HCT116 (cell line): ENCODE results near the gene RAI1. TPM values are rescaled to one million over a fixed set of nuclear protein-coding genes. Genes with fewer than 3 reads are reported as not detected.

Source experiments
- ATAC-seq: fragments of 200-7000 bp; cut with Tn5 transposase; 2 replicates; pipeline ENCODE4 v1.9.1; 2020; ENCODE audit warnings: mild to moderate bottlenecking, moderate library complexity
- BruUV-seq: library from RNA; stranded (reverse); fragments of 400-500 nt; replicated peaks from 2 replicates; lab custom pipeline; 2021; lab: Mats Ljungman, UMichigan
- CTCF ChIA-PET: fragments of 300-600 bp; sonication (Branson Sonifier 250); formaldehyde crosslinking; loops from one replicate; lab custom pipeline; 2021; ENCODE audit warnings: antibody characterized with exemption; lab: Charles Lee
- POLR2A ChIA-PET: fragments of 300-600, 350-600 bp; sonication (Branson Sonifier 250); formaldehyde crosslinking; loops from one replicate; lab custom pipeline; 2021; ENCODE audit warnings: antibody characterized with exemption; lab: Charles Lee
- RAD21 ChIA-PET, 2 experiments: fragments of 300-600 bp; sonication (Branson Sonifier 250); formaldehyde crosslinking; loops; one replicate each; lab custom pipeline; 2023; ENCODE audit warnings: low total read pairs in 2 of 2; ENCODE audit not compliant: uncharacterized antibody in 2 of 2, unreplicated experiment in 2 of 2, low non-redundant PET in 1 of 2; lab: Charles Lee
- DNase-seq: peaks from one replicate; pipeline ENCODE4 v3.0.0-alpha.2; 2010; ENCODE audit warnings: low read depth, low spot score
- H2AFZ ChIP-seq: fragments of 200-600 bp; shearing (Covaris generic), sonication (generic); 2 replicates; pipeline ENCODE4 v1.6.1; 2017; ENCODE audit warnings: low read depth, mixed run types, mixed read lengths, antibody characterized with exemption, low read length; ENCODE audit not compliant: poor library complexity, severe bottlenecking
- H3K27ac ChIP-seq: 2 replicates; pipeline ENCODE4 v1.5.1; 2012; ENCODE audit warnings: low read depth, low read length
- H3K27me3 ChIP-seq: fragments of 200-600 bp; sonication (generic); 2 replicates; pipeline ENCODE4 v1.6.1; 2016; ENCODE audit warnings: mixed run types, low read length, mixed read lengths; ENCODE audit not compliant: insufficient read depth
- H3K36me3 ChIP-seq, 2 experiments: fragments of 200-500 bp in 1 of 2; fragments of 200-600 bp in 1 of 2; sonication (Bioruptor generic) in 1 of 2; sonication (generic) in 1 of 2; 2 replicates each; pipeline versions ENCODE4 v1.5.1 to v1.6.1; 2014 to 2016; ENCODE audit warnings: low read length in 2 of 2, inconsistent platforms in 1 of 2, mixed read lengths in 1 of 2, mixed run types in 1 of 2; ENCODE audit not compliant: insufficient read depth in 2 of 2, control insufficient read depth in 1 of 2
- H3K4me1 ChIP-seq, 2 experiments: fragments of 200-600 bp in 1 of 2; sonication (generic) in 1 of 2; 2 replicates each; pipeline versions ENCODE4 v1.5.1 to v1.6.1; 2012 to 2017; ENCODE audit warnings: low read length in 2 of 2, inconsistent platforms in 1 of 2, mild to moderate bottlenecking in 1 of 2, mixed read lengths in 1 of 2, mixed run types in 1 of 2, moderate library complexity in 1 of 2; ENCODE audit not compliant: insufficient read depth in 2 of 2, control insufficient read depth in 1 of 2
- H3K4me2 ChIP-seq: fragments of 200-600 bp; sonication (generic); 2 replicates; pipeline ENCODE4 v1.6.1; 2017; ENCODE audit warnings: mixed run types, low read length, mixed read lengths
- H3K4me3 ChIP-seq, 2 experiments: fragments of 200-600 bp in 1 of 2; sonication (generic) in 1 of 2; replicated peaks in 1 of 2; 2 replicates each; pipeline ENCODE4 v1.5.1; 2011 to 2016; ENCODE audit warnings: low read length in 2 of 2, control low read depth in 1 of 2, low read depth in 1 of 2, mild to moderate bottlenecking in 1 of 2, mixed read lengths in 1 of 2, mixed run types in 1 of 2
- H3K79me2 ChIP-seq: fragments of 200-600 bp; sonication (generic); 2 replicates; pipeline ENCODE4 v1.6.1; 2017; ENCODE audit warnings: mild to moderate bottlenecking, mixed run types, low read length, moderate library complexity, mixed read lengths; ENCODE audit not compliant: insufficient read depth
- H3K9ac ChIP-seq: fragments of 200-600 bp; sonication (generic); 2 replicates; pipeline ENCODE4 v1.6.1; 2016; ENCODE audit warnings: low read length, mixed read lengths
- H3K9me2 ChIP-seq: fragments of 200-600 bp; sonication (generic), shearing (Covaris generic); 2 replicates; pipeline ENCODE4 v1.6.1; 2017; ENCODE audit warnings: mixed run types, mild to moderate bottlenecking, moderate library complexity; ENCODE audit not compliant: insufficient read depth
- H3K9me3 ChIP-seq, 2 experiments: fragments of 200-500 bp in 1 of 2; fragments of 200-600 bp in 1 of 2; sonication (Bioruptor generic) in 1 of 2; sonication (generic) in 1 of 2; 2 replicates each; pipeline ENCODE4 v1.6.1; 2014 to 2017; ENCODE audit warnings: low read length in 2 of 2, mixed read lengths in 2 of 2, inconsistent platforms in 1 of 2, low read depth in 1 of 2, mild to moderate bottlenecking in 1 of 2, mixed run types in 1 of 2, moderate library complexity in 1 of 2; ENCODE audit not compliant: control insufficient read depth in 1 of 2, insufficient read depth in 1 of 2
- H4K20me1 ChIP-seq: fragments of 200-600 bp; sonication (generic), shearing (Covaris generic); 2 replicates; pipeline ENCODE4 v1.6.1; 2017; ENCODE audit warnings: mixed run types, mild to moderate bottlenecking, moderate library complexity; ENCODE audit not compliant: insufficient read depth
- CBX3 ChIP-seq: IDR thresholded peaks from 2 replicates; pipeline ENCODE4 v1.6.1; 2012; ENCODE audit warnings: low read depth
- FOSL1 ChIP-seq: IDR thresholded peaks from 2 replicates; pipeline ENCODE4 v1.6.1; 2012; ENCODE audit warnings: low read depth
- POLR2A ChIP-seq: IDR thresholded peaks from 2 replicates; pipeline ENCODE4 v1.7.0; 2011; ENCODE audit warnings: borderline replicate concordance; ENCODE audit not compliant: insufficient read depth, insufficient read length; ENCODE audit errors: extremely low read depth
- POLR2AphosphoS5 ChIP-seq: IDR thresholded peaks from 2 replicates; pipeline ENCODE4 v1.6.1; 2011; ENCODE audit warnings: mild to moderate bottlenecking, low read depth, low read length, moderate library complexity
- intact Hi-C: fragments of 100-400 bp; cut with micrococcal nuclease; formaldehyde crosslinking; loops from 2 replicates; pipeline ENCODE4 v1.10.0; 2022
- total RNA-seq: library from RNA; stranded (reverse); gene quantifications from one replicate; pipeline ENCODE4 v1.2.1, GENCODE V29; 2021; ENCODE audit not compliant: unreplicated experiment
- TF ChIP-seq, protein P1 (sequence below): IDR thresholded peaks from 2 replicates; pipeline ENCODE4 v1.6.1; 2011; ENCODE audit warnings: mild to moderate bottlenecking, low read length, moderate library complexity; ENCODE audit not compliant: insufficient replicate concordance; ENCODE audit errors: extremely low read depth

The RAI1 gene
- total RNA-seq, 1 experiment from 2014 or later = 38.5 TPM

DNA sequence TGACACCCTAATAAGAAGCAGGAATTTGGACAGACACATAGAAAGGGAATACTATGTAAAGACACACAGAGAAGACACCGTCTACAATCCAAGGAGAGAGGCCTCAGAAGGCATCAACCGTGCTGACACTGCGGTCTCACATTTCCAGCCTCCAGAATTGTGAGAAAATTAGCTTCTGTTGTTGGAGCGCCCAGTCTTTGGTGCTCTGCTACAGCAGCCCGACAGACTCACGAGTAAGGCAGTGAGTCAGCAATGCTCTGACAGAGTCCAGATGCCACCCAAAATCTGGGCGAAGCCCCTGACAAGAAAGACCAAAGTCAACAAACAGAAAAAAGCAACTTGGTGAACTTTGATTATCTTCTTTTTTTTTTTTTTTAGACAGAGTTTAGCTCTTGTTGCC lies 32.5 kb upstream of the RAI1 start (continued):
- TF ChIP-seq, protein P1, sequence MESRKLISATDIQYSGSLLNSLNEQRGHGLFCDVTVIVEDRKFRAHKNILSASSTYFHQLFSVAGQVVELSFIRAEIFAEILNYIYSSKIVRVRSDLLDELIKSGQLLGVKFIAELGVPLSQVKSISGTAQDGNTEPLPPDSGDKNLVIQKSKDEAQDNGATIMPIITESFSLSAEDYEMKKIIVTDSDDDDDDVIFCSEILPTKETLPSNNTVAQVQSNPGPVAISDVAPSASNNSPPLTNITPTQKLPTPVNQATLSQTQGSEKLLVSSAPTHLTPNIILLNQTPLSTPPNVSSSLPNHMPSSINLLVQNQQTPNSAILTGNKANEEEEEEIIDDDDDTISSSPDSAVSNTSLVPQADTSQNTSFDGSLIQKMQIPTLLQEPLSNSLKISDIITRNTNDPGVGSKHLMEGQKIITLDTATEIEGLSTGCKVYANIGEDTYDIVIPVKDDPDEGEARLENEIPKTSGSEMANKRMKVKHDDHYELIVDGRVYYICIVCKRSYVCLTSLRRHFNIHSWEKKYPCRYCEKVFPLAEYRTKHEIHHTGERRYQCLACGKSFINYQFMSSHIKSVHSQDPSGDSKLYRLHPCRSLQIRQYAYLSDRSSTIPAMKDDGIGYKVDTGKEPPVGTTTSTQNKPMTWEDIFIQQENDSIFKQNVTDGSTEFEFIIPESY = no peak
- TF ChIP-seq POLR2AphosphoS5 (no peak), FOSL1 (no peak), POLR2A (no peak)

DNA sequence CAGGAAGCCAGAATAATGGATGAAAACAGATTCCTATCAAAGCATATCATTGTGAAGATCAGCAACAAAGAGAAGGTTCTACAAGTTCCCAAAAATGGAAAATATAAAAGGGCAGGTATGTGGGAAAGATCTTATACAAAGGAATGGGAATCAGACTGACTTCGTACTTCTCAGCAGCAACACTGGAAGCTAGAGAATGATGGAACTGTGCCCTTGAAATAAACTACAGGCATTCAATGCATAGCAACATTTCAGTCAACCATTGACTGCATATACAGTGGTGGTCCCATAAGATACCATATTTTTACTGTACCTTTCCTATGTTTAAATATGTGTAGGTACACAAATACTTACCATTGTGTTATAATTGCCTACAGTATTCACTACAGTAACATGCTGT lies 30.3 kb upstream of the RAI1 start:
- Histone ChIP-seq H3K9me3 (peaks cover 0 to 3% of the 10 kb centered on the region in 2 experiments; a peak in 1 of 4 replicates), H2AFZ (no peak overlapping the region), H3K9me2 (no peaks in the 10 kb centered on the region), H3K9ac (no peak overlapping the region), H3K4me2 (no peak overlapping the region), H3K4me1 (no peaks in the 10 kb centered on the region), H3K4me3 (no peak overlapping the region), H3K36me3 (no peaks in the 10 kb centered on the region), H3K27ac (no peak overlapping the region), H4K20me1 (no peaks in the 10 kb centered on the region), H3K79me2 (no peaks in the 10 kb centered on the region), H3K27me3 (no peaks in the 10 kb centered on the region)
- BruUV-seq = no TSS peak
- no peak for DNase-seq
- ChIA-PET CTCF (no interaction called here), POLR2A (no interaction called here), RAD21 (no interaction called here)
- intact Hi-C loops = no loop called here
- ATAC-seq = no peak
- TF ChIP-seq CBX3 = peak; percentile 62
- TF ChIP-seq, protein P1 = no peak
- TF ChIP-seq, all 23 proteins: peak for 1
